Brain microvascular endothelial cell (primary cell): ENCODE data around the gene MON1A.
A peak's percentile ranks its signal among the peaks of the same experiment; 100 is the strongest.

Experiments used
- DNase-seq: peaks from one replicate; pipeline ENCODE4 v3.0.0-alpha.2; 2020
- H3K27ac ChIP-seq: fragments of 250-450 bp; sonication (Bioruptor Pico); 2 replicates; pipeline ENCODE4 v1.5.1; 2020; ENCODE audit warnings: mild to moderate bottlenecking, moderate library complexity
- H3K27me3 ChIP-seq: fragments of 250-450 bp; sonication (Bioruptor Pico); replicated peaks from 2 replicates; pipeline ENCODE4 v1.5.1; 2020; ENCODE audit warnings: mild to moderate bottlenecking
- H3K36me3 ChIP-seq: fragments of 250-450 bp; sonication (Bioruptor Pico); replicated peaks from 2 replicates; pipeline ENCODE4 v1.5.1; 2020; ENCODE audit warnings: mild to moderate bottlenecking
- H3K4me3 ChIP-seq: 2 replicates; pipeline ENCODE4 v1.5.1; 2011; ENCODE audit warnings: low read depth, mild to moderate bottlenecking, control low read depth, low read length, moderate library complexity
- CTCF ChIP-seq: IDR thresholded peaks from 2 replicates; pipeline ENCODE4 v1.5.1; 2011; ENCODE audit warnings: low read depth, mild to moderate bottlenecking, moderate library complexity, low read length, control low read depth, inconsistent platforms; ENCODE audit errors: missing control alignments
- in situ Hi-C: cut with HindIII; loops from 2 replicates; pipeline ENCODE4 v1.10.0; 2017; ENCODE audit warnings: low sequenced_read_pairs, low pct_ligation_motif_present

The MON1A gene

GRCh38 chr3:49966233-49966942, 36.8 kb upstream of the MON1A start:
- in situ Hi-C loops: no loop called here
- DNase-seq: no peak
- no peak overlapping the region for H3K4me3 ChIP-seq
- no peak for TF ChIP-seq CTCF
- no peak overlapping the region for H3K27ac ChIP-seq
- no peaks in the 10 kb centered on the region for H3K36me3 ChIP-seq
- no peaks in the 10 kb centered on the region for H3K27me3 ChIP-seq

GRCh38 chr3:49955636-49956035, 26.0 kb upstream of the MON1A start:
- in situ Hi-C loops: no loop called here
- TF ChIP-seq CTCF: no peak
- no peak for DNase-seq

GRCh38 chr3:49952924-49953323, 23.3 kb upstream of the MON1A start:
- no peak overlapping the region for H3K4me3 ChIP-seq
- in situ Hi-C loops: no loop called here
- H3K27ac ChIP-seq: no peak overlapping the region
- no peak for DNase-seq
- no peaks in the 10 kb centered on the region for H3K36me3 ChIP-seq
- no peaks in the 10 kb centered on the region for H3K27me3 ChIP-seq
- no peak for TF ChIP-seq CTCF

More at GRCh38 chr3:49955636-49956035, 26.0 kb upstream of the MON1A start:
- no peaks in the 10 kb centered on the region for H3K36me3 ChIP-seq
- no peak overlapping the region for H3K27ac ChIP-seq
- no peak overlapping the region for H3K4me3 ChIP-seq
- no peaks in the 10 kb centered on the region for H3K27me3 ChIP-seq

- in situ Hi-C loops: no loop called here
- DNase-seq: no peak
- Histone ChIP-seq H3K4me3 (no peak overlapping the region), H3K27ac (no peak overlapping the region), H3K27me3 (no peaks in the 10 kb centered on the region), H3K36me3 (no peaks in the 10 kb centered on the region)
- no peak for TF ChIP-seq CTCF
Observed at GRCh38 chr3:49942651-49943050, 13.0 kb upstream of the MON1A start.

- H3K27me3 ChIP-seq: no peaks in the 10 kb centered on the region
- H3K36me3 ChIP-seq: no peaks in the 10 kb centered on the region
- no peak for DNase-seq
- no peak for TF ChIP-seq CTCF
- in situ Hi-C loops: no loop called here
- peak overlapping the region; percentile 90 for H3K4me3 ChIP-seq
- H3K27ac ChIP-seq: peak overlapping the region; percentile 90
Observed at GRCh38 chr3:49940667-49941249, 11.1 kb upstream of the MON1A start.
